HEK293T (cell line): ENCODE results near the gene SNED1.

Experiments used
- ARNT ChIP-seq: fragments of 450-650 bp; IDR thresholded peaks from 2 replicates; pipeline ENCODE4 v1.6.1; 2017; ENCODE audit warnings: mild to moderate bottlenecking
- BHLHE40 ChIP-seq: fragments of 450-650 bp; IDR thresholded peaks from 2 replicates; pipeline ENCODE4 v1.6.1; 2016; ENCODE audit warnings: mild to moderate bottlenecking, moderate library complexity, borderline replicate concordance
- ELF4 ChIP-seq: fragments of 450-650 bp; IDR thresholded peaks from 2 replicates; pipeline ENCODE4 v1.6.1; 2017; ENCODE audit warnings: antibody characterized with exemption
- FOXA1 ChIP-seq: fragments of 450-650 bp; IDR thresholded peaks from 2 replicates; pipeline ENCODE4 v1.6.1; 2016; ENCODE audit warnings: mild to moderate bottlenecking
- FOXK2 ChIP-seq: fragments of 450-650 bp; IDR thresholded peaks from 2 replicates; pipeline ENCODE4 v1.6.1; 2016; ENCODE audit warnings: mild to moderate bottlenecking
- FOXM1 ChIP-seq: fragments of 450-650 bp; IDR thresholded peaks from 2 replicates; pipeline ENCODE4 v1.6.1; 2017; ENCODE audit warnings: mild to moderate bottlenecking, borderline replicate concordance
- L3MBTL2 ChIP-seq: fragments of 450-650 bp; conservative IDR thresholded peaks from 2 replicates; pipeline ENCODE4 v1.6.1; 2016; ENCODE audit warnings: mild to moderate bottlenecking
- NFRKB ChIP-seq: fragments of 450-650 bp; IDR thresholded peaks from 2 replicates; pipeline ENCODE4 v1.6.1; 2016; ENCODE audit warnings: mild to moderate bottlenecking, moderate library complexity
- PKNOX1 ChIP-seq: fragments of 450-650 bp; IDR thresholded peaks from 2 replicates; pipeline ENCODE4 v1.6.1; 2016
- SP1 ChIP-seq: fragments of 450-650 bp; IDR thresholded peaks from 2 replicates; pipeline ENCODE4 v1.6.1; 2017
- SUZ12 ChIP-seq: fragments of 450-650 bp; IDR thresholded peaks from 2 replicates; pipeline ENCODE4 v1.6.1; 2016; ENCODE audit warnings: mild to moderate bottlenecking
- ZNF384 ChIP-seq: fragments of 450-650 bp; IDR thresholded peaks from 2 replicates; pipeline ENCODE4 v1.6.1; 2016

DNA sequence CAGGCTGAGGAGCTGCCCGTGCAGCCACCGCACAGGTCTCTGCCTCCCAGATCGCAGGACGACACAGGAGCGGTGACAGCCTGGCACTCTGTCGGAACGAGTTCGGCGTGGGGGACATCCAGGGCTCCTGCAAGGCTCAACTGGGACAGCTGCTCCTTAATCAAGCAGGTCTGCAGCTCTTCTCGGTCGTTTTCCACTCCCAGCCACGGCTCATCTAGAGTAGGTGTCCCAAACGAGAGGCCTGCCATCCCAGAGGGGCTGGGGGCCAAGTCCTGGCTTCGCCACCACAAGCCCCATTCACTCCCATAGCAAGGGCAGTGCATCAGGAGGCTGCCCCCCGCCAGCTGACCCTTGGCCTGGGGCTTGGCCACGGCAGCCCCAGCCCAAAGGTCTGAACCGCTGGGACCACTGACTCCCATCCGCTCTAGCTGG is 128.4 kb downstream of the SNED1 start:
- TF ChIP-seq SUZ12 (no peak), L3MBTL2 (no peak), FOXA1 (no peak), BHLHE40 (no peak), PKNOX1 (no peak), ELF4 (no peak), SP1 (no peak), FOXM1 (no peak), ARNT (no peak), ZNF384 (no peak), NFRKB (no peak), FOXK2 (no peak)
